GM15510 (cell line): ENCODE measurements around the gene EP300.

ENCODE experiments used
- POLR2A ChIP-seq: IDR thresholded peaks from 3 replicates; pipeline ENCODE4 v1.6.1; 2011; ENCODE audit warnings: borderline replicate concordance; ENCODE audit not compliant: insufficient read length; ENCODE audit errors: extremely low read depth

Gene EP300

DNA sequence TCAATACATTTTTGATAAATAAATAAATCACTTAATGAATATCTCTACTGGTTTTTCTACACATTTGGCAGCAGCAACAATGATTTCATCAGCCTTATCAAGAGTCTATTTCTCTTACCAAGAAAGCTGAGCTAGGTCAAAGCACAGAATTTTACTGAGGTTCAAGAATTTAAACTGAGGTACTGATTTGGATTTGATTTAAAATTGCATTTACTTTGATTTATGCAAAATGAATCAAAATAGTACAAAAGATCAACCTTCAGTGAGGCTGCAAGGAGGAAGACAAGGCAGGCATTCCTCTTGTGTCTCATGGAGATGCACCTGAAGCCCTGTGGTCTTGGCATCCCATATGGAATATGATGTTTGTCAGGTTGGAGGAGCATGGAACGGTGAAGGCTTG is 15.5 kb upstream of the EP300 start:
- no peak for TF ChIP-seq POLR2A

DNA sequence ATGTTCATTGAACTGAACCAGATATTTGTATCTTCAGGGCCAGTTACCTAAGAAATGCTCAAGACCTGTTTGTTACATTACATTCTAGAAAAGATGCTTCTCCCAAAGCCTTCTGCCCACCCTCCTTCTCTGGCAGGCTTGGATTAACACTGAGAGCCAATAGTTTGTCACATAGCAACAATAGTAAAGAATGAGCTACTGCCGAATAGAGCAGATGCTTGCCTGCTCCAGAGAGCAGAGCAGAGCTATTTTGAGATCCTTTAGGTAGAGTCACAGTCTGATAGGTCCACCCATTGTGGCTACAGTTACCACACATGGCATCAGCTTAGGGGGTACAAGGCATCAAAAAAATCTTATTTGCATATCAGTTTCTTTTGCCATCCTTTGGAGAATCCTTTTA is 13.5 kb upstream of the EP300 start:
- TF ChIP-seq POLR2A: no peak

DNA sequence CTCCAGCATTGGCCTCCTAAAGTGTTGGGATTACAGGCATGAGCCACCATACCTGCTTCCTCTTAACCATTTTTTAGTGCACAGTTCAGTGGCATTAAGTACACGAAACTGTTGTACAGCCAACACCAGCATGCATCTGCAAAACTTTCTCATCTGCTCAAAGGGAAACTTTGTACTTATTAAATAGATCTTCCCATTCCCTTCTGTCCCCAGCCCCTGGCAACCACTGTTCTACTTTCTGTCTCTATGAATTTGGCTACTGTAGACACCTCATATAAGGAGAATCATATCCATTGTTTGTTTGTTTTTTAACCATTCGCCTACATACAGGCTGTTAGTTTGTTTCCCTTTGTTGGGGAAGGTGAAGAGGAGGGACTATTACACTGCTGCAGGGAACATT is 6.5 kb upstream of the EP300 start:
- TF ChIP-seq POLR2A: no peak

- TF ChIP-seq POLR2A: peak; percentile 69
Observed at GRCh38 chr22:41091132-41092022, 1.0 kb upstream of the EP300 start.

DNA sequence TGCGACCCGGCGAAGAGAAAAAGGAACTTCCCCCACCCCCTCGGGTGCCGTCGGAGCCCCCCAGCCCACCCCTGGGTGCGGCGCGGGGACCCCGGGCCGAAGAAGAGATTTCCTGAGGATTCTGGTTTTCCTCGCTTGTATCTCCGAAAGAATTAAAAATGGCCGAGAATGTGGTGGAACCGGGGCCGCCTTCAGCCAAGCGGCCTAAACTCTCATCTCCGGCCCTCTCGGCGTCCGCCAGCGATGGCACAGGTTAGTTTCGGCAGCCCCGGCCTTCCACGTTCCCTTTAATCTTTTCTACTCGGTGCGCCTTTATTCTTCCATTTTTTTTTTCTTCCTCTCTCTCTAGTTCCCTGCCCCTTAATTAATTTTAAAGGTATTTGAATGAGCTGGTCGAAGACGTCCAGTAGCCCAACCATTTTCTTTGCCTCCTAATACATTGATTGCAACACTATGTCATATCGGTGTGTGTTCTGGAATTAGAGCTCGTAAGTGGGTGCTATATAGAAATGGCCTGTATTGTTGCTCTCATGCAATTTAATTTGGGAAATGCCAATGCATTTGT is 537 bp downstream of the EP300 start:
- TF ChIP-seq POLR2A: no peak

- no peak for TF ChIP-seq POLR2A
Observed at GRCh38 chr22:41094041-41094593, 1.7 kb downstream of the EP300 start.

GRCh38 chr22:41096391-41096790 is 4.0 kb downstream of the EP300 start:
- TF ChIP-seq POLR2A: no peak

DNA sequence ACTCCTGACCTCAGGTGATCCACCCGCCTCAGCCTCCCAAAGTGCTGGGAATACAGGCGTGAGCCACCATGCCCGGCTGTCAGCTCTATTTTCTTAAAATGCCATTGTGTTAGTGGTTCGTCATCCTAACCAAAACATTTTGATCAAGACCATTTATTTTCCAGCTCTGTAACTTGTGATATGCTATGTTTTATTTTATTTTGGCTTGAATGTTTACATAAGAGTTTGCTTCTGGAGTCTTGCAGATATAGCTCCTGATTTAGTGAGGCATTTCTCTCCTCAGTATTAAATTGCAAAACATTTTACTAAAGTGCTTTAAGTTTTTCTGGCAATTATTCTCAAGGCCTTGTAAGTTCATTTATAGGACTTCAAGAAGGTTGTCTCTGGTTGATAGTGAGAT is 4.4 kb downstream of the EP300 start:
- TF ChIP-seq POLR2A: no peak

DNA sequence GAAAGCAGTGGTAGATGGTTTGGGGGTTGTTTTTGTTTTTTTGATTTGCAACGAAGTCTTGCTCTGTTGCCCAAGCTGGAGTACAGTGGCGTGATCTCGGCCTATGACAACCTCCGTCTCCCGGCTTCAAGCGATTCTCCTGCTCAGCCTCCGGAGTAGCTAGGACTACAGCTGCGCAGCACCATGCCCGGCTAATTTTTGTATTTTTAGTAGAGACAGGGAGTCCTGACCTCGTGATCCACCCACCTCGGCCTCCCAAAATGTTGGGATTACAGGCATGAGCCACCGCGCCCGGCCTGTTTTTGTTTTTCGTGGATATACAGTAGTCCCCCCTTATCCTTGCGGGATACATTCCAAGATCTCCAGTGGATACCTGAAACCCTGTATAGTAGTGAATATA is 6.6 kb downstream of the EP300 start:
- no peak for TF ChIP-seq POLR2A

DNA sequence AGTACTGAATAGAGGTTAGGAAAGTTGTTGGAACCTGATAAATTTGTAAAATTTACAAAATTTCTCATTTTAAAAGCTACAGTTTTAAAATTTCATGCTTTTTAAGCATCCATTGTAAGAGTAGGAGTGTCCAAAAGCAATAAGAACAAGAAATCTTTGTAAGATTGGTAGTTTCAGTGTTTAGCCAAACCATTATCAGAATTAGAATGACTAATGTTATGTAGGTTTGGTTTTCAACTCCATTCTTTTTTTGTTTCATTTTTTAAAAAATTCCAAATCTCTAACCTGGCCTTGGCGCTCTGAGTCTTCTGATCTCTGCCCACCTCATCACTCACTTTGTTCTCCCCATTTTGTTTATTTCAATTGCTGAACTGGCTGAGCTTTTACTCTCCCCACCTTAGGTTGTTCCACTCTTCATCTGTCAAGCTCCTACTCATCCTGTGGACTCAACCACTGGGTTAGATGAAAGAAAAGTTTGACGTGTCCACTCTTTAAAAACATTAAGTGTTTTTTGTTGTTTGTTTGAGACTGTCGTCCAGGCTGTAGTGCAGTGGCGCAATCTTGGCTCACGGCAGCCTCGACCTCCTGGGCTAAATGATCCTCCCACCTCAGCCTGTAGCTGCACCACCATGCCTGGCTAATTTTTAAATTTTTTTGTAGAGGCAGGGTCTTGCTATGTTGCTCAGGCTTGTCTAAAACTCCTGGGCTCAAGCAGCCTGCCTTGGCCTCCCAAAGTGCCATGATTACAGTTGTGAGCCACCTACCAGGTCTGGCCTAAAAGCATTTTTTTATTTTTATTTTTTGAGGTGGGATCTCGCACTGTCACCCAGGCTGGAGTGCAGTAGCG is 14.0 kb downstream of the EP300 start:
- TF ChIP-seq POLR2A: no peak

DNA sequence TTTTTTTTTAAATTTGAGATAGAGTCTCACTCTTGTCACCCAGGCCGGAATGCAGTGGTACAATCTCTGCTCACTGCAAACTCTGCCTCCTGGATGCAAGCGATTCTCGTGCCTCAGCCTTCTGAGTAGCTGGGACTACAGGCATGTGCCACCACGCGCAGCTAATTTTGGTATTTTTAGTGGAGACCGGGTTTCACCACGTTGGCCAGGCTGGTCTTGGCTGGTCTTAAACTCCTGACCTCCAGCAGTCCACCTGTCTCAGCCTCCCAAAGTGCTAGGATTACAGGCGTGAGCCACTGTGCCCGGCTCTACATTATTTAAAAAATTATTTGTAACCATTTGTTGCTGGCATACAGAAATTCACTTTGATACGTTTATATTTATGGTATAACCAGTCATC is 18.6 kb downstream of the EP300 start:
- no peak for TF ChIP-seq POLR2A

DNA sequence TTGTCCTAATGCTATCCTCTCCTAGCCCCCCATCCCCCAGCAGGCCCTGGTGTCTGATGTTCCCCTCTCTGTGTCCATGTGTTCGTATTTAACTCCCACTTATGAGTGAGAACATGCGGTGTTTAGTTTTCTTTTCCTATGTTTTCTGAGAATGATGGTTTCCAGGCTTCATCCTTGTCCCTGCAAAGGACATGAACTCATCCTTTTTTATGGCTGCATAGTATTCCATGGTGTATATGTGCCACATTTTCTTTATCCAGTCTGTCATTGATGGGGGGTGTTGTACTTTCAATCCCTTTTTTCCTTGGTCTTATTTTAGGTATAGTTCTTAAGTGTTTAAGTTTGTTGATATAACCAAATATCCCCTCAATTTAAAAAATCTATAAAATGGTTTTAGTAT is 23.9 kb downstream of the EP300 start:
- TF ChIP-seq POLR2A: no peak

GRCh38 chr22:41117127-41117965 is 25.0 kb downstream of the EP300 start:
- TF ChIP-seq POLR2A: no peak

DNA sequence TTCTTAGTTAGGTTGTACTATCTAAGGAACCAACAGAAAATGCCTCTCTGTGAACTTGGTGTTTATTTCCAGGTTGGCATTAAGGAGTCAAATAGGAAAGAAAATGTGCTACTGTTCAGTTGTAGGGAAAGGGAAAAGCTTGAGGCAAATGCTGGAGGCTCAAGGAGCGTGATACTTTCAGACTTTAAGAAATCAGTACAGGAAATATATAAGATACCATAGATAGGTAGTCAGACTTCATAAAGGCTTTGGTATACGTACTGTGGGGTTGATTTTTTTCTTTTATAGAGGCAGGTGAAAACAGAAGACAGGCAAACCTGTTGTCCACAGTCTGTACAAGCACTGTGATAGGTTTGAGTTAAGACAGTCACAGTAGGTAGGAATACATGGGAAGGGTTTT is 30.8 kb downstream of the EP300 start:
- TF ChIP-seq POLR2A: no peak
